NCI-H446 (cell line): ENCODE results near the gene AP5B1.
"Not testable (repeated sequence)": the region's sequence is repeated elsewhere in the genome, so short reads cannot be mapped to it uniquely, and the experiment has no call there.

Experiments used
- DNase-seq, 2 experiments: peaks; one replicate each; lab custom pipeline; 2025; lab: John Stamatoyannopoulos, UW

AP5B1 gene

GRCh38 chr11:65786008-65786785 lies 5.4 kb upstream of the AP5B1 start:
- DNase-seq: no peak

- DNase-seq: no peak
These were observed 4.7 kb upstream of the AP5B1 start for GRCh38 chr11:65785319-65786007.

- DNase-seq: no peak
These were observed 2.0 kb upstream of the AP5B1 start for GRCh38 chr11:65782816-65783228.

GRCh38 chr11:65781962-65782815 lies 1.4 kb upstream of the AP5B1 start:
- no peak for DNase-seq

DNA sequence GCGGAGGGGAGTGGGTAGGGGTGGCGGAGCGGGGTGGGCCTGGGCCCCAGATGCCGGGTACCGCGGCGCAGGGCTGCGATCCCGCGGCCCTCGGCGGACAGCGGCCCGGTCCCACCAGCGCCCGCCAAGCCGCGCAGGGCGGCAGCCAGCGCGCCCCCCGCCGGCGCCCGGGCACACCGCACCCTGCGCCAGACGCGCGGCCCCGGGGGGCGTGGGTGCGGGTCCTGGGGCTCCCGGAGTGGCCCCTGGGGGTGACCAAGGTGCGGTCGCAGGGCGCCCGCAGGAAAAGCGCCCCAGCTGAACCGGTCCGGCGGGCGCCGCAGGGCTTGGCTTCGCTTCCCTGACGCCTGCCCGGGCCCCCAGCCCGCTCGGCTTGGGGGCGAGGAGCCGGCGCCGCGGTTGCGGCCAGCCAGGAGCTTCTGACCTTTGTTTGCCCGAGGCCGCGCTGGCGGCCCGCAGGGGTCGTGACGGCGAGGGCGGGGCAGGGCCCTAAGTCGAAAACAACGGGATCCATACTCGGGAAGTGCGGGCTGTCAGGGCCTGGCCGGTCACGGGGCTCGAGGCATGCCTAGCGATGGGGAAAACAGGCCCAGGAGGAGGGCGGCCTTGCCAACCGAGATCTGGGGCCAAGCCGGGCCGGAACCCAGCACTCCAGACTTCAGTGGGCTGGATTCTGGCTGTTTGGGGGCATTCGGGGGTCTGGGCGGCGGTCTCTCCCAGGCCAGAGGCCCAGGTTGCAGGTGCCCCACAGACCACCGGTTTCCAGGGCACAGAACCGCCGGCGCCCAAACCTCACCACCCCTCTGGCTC lies 581 bp upstream of the AP5B1 start:
- DNase-seq: no peak

DNA sequence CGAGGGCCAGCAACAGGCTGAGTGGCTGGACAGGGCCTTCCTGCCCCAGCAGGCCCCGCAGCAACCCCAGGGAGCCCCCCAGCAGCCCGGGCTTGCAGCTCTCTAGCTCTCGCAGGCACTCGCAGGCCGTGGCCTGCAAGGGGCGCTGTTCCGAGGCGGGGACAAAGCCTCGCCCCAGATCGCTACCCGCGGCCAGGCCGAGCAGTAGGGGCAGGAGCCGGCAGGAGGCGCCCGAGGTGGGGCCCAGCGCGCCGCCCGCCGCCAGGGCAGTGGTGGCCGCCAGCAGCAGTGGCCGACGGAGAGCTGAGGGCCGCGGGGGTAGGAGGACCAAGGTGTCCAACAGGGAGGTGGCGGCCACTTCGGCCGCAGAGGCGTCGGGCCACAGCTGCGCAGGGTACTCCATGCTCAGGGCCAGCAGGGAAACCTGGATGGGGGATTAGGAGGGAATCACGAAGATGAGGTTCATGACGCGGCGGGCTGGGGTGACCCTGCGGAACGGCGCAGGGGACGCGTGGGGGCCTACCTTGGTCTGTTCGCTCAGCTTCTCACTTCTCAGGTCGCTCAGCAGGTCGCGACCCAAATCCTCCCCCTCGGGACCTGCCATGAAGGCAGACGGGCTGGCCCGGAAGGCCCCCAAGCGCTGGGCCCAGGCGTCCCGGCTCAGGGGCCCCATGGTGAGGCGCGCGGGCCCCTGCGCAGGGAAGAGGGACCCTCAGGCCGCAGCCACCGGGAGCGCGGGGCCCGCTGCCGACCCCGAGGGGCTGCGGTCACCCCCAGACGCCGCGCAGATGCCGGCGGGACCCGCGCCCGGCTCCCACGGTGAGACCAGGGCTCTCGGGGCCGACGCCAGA lies 632 bp downstream of the AP5B1 start:
- peak; percentile 54 to 63 for DNase-seq

GRCh38 chr11:65779669-65779918 lies 1.2 kb downstream of the AP5B1 start:
- DNase-seq: no peak

DNA sequence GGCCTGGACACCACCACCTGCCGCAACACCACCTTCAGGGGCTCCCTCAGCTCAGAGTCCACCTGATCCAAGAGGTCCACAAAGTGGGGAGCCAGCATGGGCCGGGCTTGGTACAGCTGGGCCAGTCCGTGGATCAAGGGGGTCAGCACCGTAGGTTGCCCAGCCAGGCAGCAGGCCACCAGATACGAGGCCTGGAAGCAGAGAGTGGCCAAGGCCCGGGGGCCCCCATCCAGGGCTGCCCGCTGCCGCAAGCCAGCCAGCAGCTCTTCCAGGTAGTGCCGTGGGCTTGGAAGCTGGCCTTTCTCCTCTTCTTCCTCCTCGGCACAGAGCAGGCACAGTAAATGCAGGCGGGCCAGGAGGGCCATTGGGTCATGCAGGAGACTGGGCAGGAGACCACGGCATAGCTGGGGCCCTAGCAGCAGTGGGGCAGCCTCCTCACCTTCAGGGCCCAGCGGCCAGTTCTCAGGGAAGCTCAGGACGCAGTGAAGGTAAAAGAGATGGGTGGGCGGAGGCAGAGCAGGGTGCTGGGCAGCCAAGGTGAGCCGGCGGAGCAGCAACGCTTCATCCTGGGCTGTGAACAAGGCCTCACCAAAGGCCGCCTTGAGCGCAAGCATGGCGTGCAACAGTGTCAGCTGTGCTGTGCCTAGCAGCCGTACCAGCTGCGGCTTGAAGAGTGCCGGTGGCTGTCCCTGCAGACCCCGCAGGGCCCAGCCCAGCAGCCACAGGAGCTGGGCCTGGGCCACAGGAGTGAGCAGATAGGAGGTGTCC lies 1.7 kb downstream of the AP5B1 start:
- DNase-seq: no peak

GRCh38 chr11:65778431-65778900 lies 2.3 kb downstream of the AP5B1 start:
- no peak for DNase-seq

GRCh38 chr11:65777821-65778361 lies 2.9 kb downstream of the AP5B1 start:
- DNase-seq: no peak

DNA sequence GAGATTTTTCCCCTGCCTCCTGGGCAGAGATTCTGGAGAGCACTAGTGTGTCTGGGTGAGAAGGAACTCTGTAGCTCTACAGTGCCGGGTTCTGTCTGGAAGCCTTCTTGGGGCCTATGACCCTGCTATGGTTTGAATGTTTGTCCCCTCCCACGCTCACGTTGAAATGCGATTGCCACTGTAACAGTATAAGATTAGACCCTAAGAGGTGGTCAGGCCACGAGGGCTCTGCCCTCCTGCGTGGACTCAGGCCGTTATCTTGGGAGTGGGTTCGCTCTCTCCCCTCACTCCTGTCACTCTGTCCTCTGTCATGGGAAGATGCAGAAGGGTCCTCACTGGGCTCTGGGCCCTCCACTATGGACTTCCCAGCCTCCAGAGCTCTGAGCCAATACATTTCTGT lies 3.5 kb downstream of the AP5B1 start:
- DNase-seq: no peak

- DNase-seq: no peak
These were observed 4.0 kb downstream of the AP5B1 start for GRCh38 chr11:65776710-65777141.

GRCh38 chr11:65776196-65776595 lies 4.6 kb downstream of the AP5B1 start:
- DNase-seq: no peak

DNA sequence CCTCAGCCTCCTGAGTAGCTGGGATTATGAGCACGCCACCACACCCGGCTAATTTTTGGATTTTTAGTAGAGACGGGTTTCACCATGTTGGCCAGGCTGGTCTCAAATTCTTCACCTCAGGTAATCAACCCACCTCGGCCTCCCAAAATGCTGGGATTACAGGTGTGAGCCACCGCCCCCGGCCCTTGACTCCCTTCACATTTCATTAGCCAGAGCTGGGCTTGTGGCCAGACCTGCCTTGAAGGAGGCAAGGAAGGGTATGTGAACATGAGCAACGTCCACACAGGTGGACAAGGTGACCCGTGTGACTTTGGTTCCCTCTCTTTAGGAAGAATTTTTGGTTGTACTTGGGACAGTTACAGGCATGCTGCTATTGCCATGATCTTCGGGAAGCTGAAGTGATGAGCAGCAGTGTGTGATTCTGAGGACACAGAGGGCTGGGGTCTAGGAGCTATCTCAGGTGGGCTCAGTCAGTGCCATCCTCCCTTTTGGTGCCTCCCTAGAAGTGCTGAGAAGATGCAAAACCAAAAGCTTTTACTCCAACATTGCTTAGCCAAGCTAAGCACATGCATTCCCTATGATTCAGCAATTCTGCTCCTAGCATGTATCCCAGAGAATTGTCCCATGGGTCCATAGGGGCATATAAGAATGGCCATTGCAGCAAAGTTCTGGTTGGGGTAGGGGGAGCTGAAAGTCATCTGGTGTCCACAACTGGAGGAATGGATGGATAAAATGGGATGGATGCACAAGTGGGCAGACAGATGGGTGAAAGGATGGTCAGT lies 6.1 kb downstream of the AP5B1 start:
- no peak for DNase-seq

DNA sequence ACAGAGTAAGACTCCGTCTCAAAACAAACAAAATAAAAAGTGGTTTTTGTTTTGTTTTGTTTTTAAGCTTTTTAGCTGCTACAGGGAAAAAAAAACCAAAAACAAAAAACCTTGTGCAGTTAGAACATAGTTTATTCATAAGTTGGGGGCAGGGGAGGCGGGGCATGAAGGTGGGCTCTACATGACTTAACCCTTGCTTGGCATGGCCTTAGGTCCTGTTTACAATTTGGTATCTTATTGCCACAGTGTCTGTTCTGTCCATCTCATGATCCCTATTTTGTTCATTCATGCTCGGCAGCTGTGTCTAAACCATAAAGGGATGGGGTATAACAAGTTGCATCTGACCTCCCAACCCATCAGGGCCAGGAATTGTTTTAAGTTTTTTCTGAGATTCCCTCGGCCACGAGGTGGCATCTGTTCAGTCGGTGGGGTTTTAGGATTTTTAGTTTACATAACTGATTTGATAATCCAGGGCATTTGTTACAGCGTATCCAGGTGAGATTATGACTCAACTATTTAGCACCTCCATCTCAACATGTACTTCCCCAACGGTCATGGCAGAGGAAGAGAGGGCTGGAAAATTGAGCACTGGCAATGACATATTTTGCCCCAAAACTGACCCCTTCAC lies 6.9 kb downstream of the AP5B1 start:
- DNase-seq: no peak

GRCh38 chr11:65771589-65772112 lies 9.1 kb downstream of the AP5B1 start:
- DNase-seq: no peak

DNA sequence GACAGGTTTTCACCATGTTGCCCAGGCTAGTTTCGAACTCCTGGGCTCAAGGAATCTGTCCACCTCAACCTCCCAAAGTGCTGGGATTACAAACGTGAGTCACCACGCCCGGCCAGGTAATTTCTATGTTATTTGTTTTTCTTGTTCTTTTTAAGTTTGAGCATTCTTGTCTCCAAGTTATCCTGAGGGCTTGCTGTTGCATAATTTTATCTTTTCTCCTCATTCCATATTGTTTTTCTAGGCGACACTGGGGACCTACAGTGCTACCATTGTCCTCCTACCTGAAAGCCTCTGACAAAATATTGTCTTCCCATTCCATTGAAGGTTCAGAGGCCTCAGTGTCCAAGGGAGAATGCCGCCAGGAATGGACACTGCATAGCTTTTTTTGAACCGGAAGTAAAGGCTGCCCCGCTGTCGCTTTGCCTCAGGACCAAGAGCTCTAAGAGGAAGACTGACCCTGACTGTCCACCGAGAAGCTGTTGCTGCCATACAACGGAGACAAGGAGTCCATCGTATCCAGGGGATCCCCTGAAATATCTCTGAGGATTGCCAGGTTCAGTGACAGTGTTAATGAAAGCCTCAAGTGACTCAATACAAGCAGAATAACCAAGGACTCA lies 9.7 kb downstream of the AP5B1 start:
- DNase-seq: no peak

DNA sequence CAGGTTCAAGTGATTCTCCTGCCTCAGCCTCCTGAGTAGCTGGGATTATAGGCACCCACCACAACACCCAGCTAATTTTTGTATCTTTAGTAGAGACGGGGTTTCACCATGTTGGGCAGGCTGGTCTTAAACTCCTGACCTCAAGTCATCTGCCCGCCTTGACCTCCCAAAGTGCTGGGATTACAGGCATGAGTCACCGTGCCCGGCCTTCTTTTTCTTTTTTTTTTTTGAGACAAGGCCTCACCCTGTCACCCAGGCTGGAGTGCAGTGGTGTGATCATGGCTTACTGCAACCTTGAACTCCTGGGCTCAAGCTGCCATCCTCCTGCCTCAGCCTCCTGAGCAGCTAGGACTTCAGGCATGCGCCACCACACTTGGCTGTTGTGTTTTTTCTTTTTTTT lies 13.0 kb downstream of the AP5B1 start:
- not testable (repeated sequence) for DNase-seq
